ENCODE measurements around the gene ELK4.
"Not testable (repeated sequence)": the region's sequence is repeated elsewhere in the genome, so short reads cannot be mapped to it uniquely, and the experiment has no call there.

The ELK4 gene

DNA sequence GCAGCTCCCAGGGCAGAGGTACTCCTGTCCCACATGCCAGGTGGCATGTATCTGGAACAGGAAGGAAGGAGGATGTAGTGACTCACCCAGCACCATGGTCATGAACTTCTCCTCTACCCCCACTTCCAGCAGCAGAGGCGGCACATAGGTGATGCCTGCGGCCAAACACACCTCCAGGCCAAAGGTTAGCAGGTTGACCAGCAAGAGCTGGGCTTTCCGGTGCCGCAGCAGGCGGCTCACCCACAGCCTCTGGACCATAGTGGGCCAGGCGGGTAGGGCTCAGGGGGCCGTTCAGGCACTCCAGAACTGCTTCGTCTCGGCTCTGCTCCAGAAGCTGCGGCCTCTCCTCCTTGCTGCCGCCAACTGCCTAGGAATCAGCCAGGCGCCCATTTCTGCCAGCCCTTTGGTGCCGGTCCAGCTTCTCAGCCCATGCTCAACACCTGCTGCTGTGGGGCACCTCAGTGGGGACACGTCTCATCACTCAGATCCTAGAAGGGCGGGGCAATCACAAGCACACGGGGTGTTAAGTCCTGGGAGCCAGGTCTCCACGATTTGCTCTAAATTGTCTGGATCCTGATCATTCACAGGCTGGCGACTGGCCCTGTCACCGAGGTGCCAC lies 32.7 kb upstream of the ELK4 start:
- DNase-seq = no peak

DNA sequence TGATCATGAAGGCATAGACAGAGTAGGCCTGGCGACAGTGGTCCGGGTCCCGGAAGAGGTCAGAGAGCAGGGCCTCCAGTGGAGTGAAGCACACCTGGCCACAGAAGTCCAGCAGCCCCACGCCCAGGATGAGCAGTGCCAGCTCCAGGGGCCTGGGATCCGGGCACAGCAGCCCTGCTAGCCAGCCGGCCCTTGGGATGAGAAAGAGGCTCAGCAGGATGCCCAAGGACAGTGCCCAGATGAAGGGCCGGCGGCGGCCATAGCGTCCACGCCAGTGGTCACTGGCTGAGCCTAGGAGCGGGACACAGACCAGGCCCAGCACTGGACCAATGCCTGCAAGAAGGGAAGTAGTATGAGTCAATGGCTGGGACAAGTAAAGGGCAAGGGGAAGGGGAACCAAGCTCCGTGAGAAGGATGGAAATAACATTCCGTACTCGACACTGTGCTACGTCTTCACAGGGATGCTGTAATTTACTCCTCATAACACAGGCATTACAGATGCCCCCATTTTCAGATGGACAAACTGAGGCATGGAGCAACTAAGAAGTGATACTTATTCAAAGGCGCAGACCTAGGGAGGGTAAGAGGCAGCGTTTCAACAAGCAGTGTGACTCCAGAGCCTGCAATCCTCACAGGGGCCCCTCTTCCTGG lies 31.6 kb upstream of the ELK4 start:
- DNase-seq = no peak

GRCh38 chr1:205662791-205663190 lies 31.0 kb upstream of the ELK4 start:
- no peak for DNase-seq

DNA sequence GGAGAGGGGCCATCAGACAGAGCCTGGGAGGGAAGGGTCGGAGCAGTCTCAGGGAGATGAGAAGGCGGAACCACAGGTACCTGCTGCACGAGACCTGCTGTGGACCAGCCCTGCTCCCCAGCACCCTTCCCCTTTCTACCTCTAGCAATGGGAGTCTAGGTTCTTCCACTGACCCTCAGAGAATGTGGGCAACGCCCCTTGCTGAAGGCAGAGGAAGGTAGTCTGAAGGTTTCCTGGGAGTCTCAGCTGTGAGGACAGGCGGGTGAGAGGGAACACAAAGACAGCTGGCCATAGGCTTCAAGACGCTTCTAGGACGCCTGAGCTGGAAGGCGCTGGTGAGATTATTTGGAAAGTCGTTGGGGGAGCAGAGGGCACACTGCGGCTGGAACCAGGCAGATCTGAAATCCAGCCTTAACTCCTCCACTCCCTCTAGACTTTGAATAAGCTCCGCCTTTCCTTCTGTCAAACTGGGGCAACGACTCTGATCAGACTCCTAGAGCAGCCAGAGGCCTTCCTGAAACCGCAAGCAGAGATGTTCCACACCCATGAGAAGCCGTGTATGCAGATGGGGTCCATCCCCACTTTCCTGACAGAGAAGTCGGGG lies 30.4 kb upstream of the ELK4 start:
- no peak for DNase-seq

- no peak for DNase-seq
These were observed 29.8 kb upstream of the ELK4 start for GRCh38 chr1:205661429-205662134.

GRCh38 chr1:205660361-205660760 lies 28.6 kb upstream of the ELK4 start:
- no peak for DNase-seq

DNA sequence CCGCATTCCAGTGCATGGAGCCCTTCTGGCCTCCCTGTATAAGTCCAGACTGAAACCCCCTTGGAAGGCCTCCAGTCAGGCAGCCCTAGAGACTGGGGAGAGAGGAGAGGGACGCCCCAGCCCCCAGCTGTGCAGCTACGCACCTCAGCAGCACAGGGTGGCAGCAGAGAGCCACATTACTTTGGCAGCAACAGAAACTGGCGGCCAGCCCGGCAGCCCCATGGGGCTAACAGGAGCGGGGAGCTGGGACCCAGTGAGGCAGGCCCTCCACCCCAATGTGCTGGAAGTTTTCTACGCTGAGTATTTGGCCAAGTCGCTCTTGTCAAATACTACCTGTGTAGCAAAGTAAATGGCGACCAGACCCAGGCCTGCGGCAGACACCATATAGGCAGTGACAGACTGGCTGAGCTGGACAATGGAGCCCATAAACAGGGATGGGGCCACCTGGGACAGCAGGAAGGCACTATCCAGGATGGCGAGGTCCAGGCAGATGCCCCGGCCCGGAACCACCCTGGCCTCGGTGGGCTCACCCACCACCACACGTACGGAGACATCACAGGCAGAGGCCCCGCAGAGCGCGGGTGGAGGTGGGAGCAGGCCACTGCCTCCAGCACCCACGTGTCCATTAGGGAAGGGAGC lies 27.3 kb upstream of the ELK4 start:
- no peak for DNase-seq

- DNase-seq = no peak
These were observed 24.4 kb upstream of the ELK4 start for GRCh38 chr1:205656236-205656635.

- no peak for DNase-seq
These were observed 21.2 kb upstream of the ELK4 start for GRCh38 chr1:205652984-205653383.

DNA sequence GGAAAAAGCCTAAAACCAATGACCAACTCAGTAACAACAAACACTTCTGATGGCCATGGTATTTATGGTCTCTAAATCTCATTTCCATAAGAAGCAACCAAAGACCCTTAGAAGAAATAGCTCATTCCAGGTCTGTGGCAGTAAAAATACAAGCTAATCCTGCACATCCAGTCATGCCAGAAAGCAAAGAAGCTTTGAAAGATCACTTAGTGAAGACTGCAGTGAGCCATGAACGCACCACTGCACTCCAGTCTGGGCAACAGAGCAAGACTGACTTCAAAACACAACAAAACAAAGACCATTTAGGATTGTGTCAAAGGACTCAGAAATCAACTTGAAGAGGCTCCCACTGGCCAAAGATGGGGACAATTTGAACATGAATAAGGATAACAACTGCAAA lies 18.4 kb upstream of the ELK4 start:
- no peak for DNase-seq

- DNase-seq = no peak
These were observed 13.7 kb upstream of the ELK4 start for GRCh38 chr1:205645519-205645918.

GRCh38 chr1:205642679-205643307 lies 11.0 kb upstream of the ELK4 start:
- no peak for DNase-seq

GRCh38 chr1:205639567-205639966 lies 7.8 kb upstream of the ELK4 start:
- DNase-seq = no peak

GRCh38 chr1:205637854-205638468 lies 6.2 kb upstream of the ELK4 start:
- DNase-seq = no peak

DNA sequence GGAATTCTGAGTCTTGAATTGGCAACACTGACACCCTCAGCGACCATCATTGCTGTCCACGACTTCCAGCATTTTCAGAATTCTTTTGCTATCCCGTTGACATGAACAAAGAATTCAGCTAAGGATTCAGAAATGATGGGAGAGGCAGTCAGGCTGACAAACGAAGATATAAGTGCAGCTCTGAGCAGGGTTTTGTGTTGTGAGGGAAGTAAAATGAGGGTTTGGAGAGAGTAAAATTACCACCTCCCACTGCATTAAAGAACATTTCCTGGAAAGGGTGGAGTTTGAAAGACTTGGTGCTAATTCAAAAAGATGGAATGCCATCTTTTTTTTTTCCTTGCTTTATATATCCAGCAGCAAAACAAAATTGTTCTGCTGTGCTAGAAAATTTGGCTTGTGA lies 4.9 kb upstream of the ELK4 start:
- DNase-seq = no peak

DNA sequence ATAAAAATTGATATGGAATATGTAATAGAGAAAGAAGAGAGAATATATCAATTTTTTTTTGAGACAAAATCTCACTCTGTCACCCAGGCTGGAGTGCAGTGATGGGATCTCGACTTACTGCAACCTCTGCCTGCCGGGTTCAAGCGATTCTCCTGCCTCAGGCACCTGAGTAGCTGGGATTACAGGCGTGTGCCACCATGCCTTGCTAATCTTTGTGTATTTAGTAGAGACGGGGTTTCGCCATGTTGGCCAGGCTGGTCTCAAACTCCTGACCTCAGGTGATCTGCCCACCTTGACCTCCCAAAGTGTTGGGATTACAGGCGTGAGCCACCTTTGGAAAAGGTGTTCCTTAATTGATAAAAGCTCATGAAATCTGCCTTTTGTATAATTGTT lies 4.3 kb upstream of the ELK4 start:
- not testable (repeated sequence) for DNase-seq

DNA sequence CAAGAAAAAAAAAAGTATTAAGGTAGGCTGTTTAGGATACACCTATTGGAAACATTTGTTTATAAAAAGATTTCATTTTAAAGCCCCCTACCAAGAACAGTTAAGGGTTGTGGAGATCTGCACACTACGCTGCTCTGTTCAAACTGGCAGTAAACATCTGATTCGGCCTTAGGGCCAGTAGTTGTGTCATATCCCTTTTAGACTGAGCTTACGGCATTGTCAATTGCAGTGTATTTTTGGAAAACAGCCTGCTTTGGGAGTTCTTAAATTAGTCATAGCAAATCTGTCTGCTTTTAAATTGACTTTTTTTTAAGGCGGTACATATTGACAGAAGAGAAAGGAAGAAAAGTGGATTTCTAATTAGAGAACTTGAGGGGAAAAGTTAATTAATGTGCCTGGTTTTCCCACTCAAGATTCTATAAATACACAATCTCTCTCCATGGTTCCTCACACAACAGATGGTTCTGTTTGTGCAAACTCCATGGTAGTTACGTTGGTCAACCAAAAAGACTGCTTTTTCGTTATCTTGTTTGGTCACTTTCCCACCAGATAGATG lies 1.7 kb upstream of the ELK4 start:
- no peak for DNase-seq

DNA sequence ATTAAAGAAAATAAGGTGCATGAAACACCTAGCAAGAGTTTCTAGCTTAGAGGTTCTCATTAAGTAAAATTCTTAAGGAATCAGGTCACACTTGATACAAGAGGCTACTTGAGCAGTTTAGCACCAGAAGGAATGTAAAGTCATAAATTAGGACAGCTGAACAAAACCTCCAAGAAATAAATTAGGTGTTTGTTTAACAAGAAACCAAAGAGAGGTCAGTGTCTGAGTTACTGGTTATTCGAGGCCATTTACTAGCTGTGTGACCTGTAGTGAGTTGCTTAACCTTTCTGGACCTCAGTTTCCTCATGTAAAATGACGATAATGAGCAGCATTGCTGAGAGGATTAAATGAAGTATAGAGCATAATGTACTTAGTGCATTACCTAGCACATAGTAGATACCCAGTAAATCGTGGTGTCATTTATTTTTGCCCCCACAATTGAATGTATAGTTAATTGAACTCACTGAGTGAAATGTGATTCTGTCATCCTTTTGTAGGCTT lies 908 bp upstream of the ELK4 start:
- DNase-seq = no peak

GRCh38 chr1:205631010-205631767 lies 622 bp downstream of the ELK4 start:
- DNase-seq = peak; percentile 40

DNA sequence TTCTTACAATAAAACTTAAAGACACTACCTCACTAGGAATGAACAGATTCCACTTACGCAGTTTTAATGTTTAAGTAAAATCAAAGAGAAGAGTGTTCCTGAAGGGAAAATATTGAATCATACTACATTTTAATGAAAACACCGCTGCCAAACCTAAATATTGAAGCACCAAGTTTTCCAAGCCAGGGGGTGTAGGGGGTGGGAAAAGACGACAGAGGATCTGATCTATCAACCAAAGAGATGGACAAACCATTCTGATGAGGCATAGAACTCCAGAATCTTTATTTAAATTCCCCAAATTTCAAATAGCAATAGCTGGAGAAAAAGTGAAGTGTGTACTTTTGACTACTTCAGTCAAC lies 1.2 kb downstream of the ELK4 start:
- no peak for DNase-seq

DNA sequence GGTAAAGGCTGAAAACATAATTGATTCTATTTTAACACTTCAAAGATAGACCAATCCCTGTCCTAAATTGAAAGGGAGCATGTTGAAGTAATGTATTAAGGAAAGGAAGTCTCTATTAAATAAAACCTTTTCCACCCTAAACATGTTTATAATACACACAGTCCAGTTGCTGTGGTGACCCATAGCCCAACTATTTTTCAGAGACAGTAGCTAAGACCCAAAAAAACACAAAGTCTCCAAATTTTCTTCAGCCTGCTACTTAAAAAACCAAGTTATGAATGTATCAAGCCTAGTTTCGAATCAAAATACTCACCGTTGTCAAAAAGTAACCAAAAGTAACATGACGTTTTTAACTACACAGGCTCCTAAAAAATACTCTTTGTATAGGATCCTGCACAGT lies 1.6 kb downstream of the ELK4 start:
- no peak for DNase-seq
